ENCODE measurements around the gene ZBTB7C. TPM values are rescaled to one million over a fixed set of nuclear protein-coding genes. Genes with fewer than 3 reads are reported as not detected.

ZBTB7C gene
- total and polyA plus RNA-seq, 2 of the 4 experiments (the other 2 are of a cell fraction), result not detected

DNA sequence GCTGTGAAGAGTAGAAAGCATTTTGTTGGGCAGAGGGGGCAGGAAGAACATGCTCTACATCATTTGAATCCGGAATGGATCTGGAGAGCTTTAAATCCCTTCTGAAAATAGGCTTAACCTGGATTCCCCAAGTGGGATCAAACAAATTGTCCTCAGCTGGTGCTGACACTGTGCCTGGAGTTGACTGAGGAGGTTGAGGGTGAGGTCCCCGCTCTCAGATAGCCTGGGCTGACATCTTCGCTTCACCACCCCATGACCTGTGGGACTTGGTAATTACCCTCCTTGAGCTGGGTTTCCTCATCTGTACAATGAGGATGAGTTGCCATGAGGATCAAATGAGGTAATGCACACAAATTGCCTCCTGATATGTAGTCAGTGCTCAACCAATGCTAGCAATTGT is 360.9 kb downstream of the ZBTB7C start:
- WGBS, 2 experiments (ENCODE audit: extremely low coverage in 2 of 2, insufficient read length in 1 of 2), result 80% methylated on average over 1 of the region's 3 CpGs; no CpG with 5 or more reads in 1 of the 2 experiments
- no peak overlapping the region for H3K14ac ChIP-seq (replicated peaks; ENCODE audit: low read depth, low read length)
- no peaks in the 10 kb centered on the region for H3K9me1 ChIP-seq (ENCODE audit: insufficient read depth, low read length)
- POLR2A ChIA-PET (ENCODE audit: unreplicated experiment), result no interaction called here
- intact Hi-C loops (cut with micrococcal nuclease), result no loop called here
- no peak overlapping the region for H3K4me2 ChIP-seq (ENCODE audit: low read depth, low read length)
- no peak overlapping the region for H2BK15ac ChIP-seq (ENCODE audit: low read depth, low read length)
- no peak overlapping the region for H2AK9ac ChIP-seq (replicated peaks; ENCODE audit: low read depth, low read length, poor library complexity)
- in situ Hi-C loops (cut with MboI; ENCODE audit: low sequenced_read_pairs), result no loop called here
- no peak overlapping the region for H3K18ac ChIP-seq (ENCODE audit: low read depth, low read length)
- no peaks in the 10 kb centered on the region for H3K79me1 ChIP-seq (ENCODE audit: low read depth in 1 of 2, low read length in 2 of 2)
- H3K4me1 ChIP-seq (ENCODE audit: control insufficient read depth, insufficient read depth, low read length), result no peaks in the 10 kb centered on the region
- no peak overlapping the region for H3K27ac ChIP-seq (ENCODE audit: insufficient read depth, low read length)
- no peak for TF ChIP-seq CEBPB (IDR thresholded peaks at IDR 0.05; ENCODE audit: low read depth, low read length)
- TF ChIP-seq, protein P1, sequence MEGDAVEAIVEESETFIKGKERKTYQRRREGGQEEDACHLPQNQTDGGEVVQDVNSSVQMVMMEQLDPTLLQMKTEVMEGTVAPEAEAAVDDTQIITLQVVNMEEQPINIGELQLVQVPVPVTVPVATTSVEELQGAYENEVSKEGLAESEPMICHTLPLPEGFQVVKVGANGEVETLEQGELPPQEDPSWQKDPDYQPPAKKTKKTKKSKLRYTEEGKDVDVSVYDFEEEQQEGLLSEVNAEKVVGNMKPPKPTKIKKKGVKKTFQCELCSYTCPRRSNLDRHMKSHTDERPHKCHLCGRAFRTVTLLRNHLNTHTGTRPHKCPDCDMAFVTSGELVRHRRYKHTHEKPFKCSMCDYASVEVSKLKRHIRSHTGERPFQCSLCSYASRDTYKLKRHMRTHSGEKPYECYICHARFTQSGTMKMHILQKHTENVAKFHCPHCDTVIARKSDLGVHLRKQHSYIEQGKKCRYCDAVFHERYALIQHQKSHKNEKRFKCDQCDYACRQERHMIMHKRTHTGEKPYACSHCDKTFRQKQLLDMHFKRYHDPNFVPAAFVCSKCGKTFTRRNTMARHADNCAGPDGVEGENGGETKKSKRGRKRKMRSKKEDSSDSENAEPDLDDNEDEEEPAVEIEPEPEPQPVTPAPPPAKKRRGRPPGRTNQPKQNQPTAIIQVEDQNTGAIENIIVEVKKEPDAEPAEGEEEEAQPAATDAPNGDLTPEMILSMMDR (conservative IDR thresholded peaks at IDR 0.05; ENCODE audit: low read depth, low read length), result no peak
- TF ChIP-seq RAD21 (IDR thresholded peaks at IDR 0.05; ENCODE audit: low read length), result no peak
- no peak for TF ChIP-seq POLR2A (IDR thresholded peaks at IDR 0.05; ENCODE audit: low read depth, low read length)
- TF ChIP-seq FOS (IDR thresholded peaks at IDR 0.05; ENCODE audit: low read depth, low read length), result no peak
- no peak for TF ChIP-seq SMC3 (IDR thresholded peaks at IDR 0.05; ENCODE audit: low read depth, low read length)
- no peak for TF ChIP-seq MAFK (IDR thresholded peaks at IDR 0.05; ENCODE audit: low read depth, low read length)
- no peak for TF ChIP-seq RCOR1 (IDR thresholded peaks at IDR 0.05; ENCODE audit: insufficient replicate concordance, low read length)
- no peak for TF ChIP-seq CHD1 (IDR thresholded peaks at IDR 0.05; ENCODE audit: low read depth, low read length)
- TF ChIP-seq, protein P2, sequence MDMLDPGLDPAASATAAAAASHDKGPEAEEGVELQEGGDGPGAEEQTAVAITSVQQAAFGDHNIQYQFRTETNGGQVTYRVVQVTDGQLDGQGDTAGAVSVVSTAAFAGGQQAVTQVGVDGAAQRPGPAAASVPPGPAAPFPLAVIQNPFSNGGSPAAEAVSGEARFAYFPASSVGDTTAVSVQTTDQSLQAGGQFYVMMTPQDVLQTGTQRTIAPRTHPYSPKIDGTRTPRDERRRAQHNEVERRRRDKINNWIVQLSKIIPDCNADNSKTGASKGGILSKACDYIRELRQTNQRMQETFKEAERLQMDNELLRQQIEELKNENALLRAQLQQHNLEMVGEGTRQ (IDR thresholded peaks at IDR 0.05; ENCODE audit: low read depth, low read length), result no peak
- TF ChIP-seq MAZ (IDR thresholded peaks at IDR 0.05; ENCODE audit: borderline replicate concordance, low read depth, low read length), result no peak
- no peak for TF ChIP-seq MXI1 (IDR thresholded peaks at IDR 0.05; ENCODE audit: borderline replicate concordance, low read depth, low read length)
- no peak for TF ChIP-seq BHLHE40 (IDR thresholded peaks at IDR 0.05; ENCODE audit: low read depth, low read length)
- no peak overlapping the region for H3K4ac ChIP-seq (ENCODE audit: low read depth, low read length)
- H3K56ac ChIP-seq (ENCODE audit: extremely low read depth, insufficient read depth, low read length), result no peak overlapping the region
- no peak overlapping the region for H3K4me3 ChIP-seq (ENCODE audit: insufficient read depth, low read depth, low read length)
- no peak overlapping the region for H4K91ac ChIP-seq (ENCODE audit: insufficient read depth, low read depth, low read length)
- H2AK5ac ChIP-seq (ENCODE audit: low read depth, low read length), result no peak overlapping the region
- no peak for DNase-seq
- no peaks in the 10 kb centered on the region for H4K20me1 ChIP-seq (ENCODE audit: insufficient read depth, low read length)
- H3K23ac ChIP-seq (ENCODE audit: low read depth, low read length), result no peak overlapping the region
- dilution Hi-C loops (cut with HindIII; ENCODE audit: low sequenced_read_pairs, unreplicated experiment), result no loop called here
- no peak overlapping the region for H2BK20ac ChIP-seq (ENCODE audit: low read depth, low read length)
- H2BK120ac ChIP-seq (ENCODE audit: low read depth, low read length), result no peak overlapping the region
- no peaks in the 10 kb centered on the region for H3K9me3 ChIP-seq (ENCODE audit: control insufficient read depth, insufficient read depth, low read length)
- no peak overlapping the region for H3K9ac ChIP-seq (ENCODE audit: low read depth, low read length)
- no peak overlapping the region for H4K5ac ChIP-seq (ENCODE audit: low read depth, low read length)
- H2BK5ac ChIP-seq (ENCODE audit: low read depth, low read length, poor library complexity, severe bottlenecking), result no peak overlapping the region
- H2AFZ ChIP-seq (replicated peaks; ENCODE audit: low read length, poor library complexity), result no peak overlapping the region
- no peak overlapping the region for H4K8ac ChIP-seq (ENCODE audit: low read depth in 2 of 2, low read length in 2 of 2)
- CTCF ChIA-PET, result interaction anchor here (1.0 kb wide), 1 partner anchor 9 kb away, joined by 3 read pairs; no protein-coding TSS in a partner anchor
- peaks cover 1% of the 10 kb centered on the region for H3K27me3 ChIP-seq (ENCODE audit: control insufficient read depth, insufficient read depth, low read length)
- ATAC-seq (ENCODE audit: low read depth), result no peak
- H3K36me3 ChIP-seq (ENCODE audit: control insufficient read depth, insufficient read depth, low read length), result no peaks in the 10 kb centered on the region
- no TSS peak for BruUV-seq (replicated peaks)
